Measurements from ENCODE around the gene PLCH1. TPM values are rescaled to one million over a fixed set of nuclear protein-coding genes. Genes with fewer than 3 reads are reported as not detected.

PLCH1 gene
- total RNA-seq, 1 donor from 2014 or later, result 3.1 TPM

GRCh38 chr3:155757577-155757976, 12.7 kb upstream of the PLCH1 start:
- no peak for TF ChIP-seq CTCF (conservative IDR thresholded peaks at IDR 0.05; ENCODE audit: low read depth, low read length)
- H3K4me3 ChIP-seq (ENCODE audit: low read depth, low read length), result no peak overlapping the region

GRCh38 chr3:155753038-155753639, 8.3 kb upstream of the PLCH1 start:
- H3K4me3 ChIP-seq (ENCODE audit: low read depth, low read length), result peak overlapping the region; percentile 21
- peak; percentile 64 for TF ChIP-seq CTCF (conservative IDR thresholded peaks at IDR 0.05; ENCODE audit: low read depth, low read length)
- no peak for DNase-seq (ENCODE audit: low read depth)

More at GRCh38 chr3:155757577-155757976, 12.7 kb upstream of the PLCH1 start:
- no peak for DNase-seq (ENCODE audit: low read depth)

GRCh38 chr3:155748611-155749365, 3.9 kb upstream of the PLCH1 start:
- DNase-seq (ENCODE audit: low read depth), result no peak

GRCh38 chr3:155747946-155748290, 3.0 kb upstream of the PLCH1 start:
- H3K4me3 ChIP-seq (ENCODE audit: low read depth, low read length), result no peak overlapping the region

More at GRCh38 chr3:155748611-155749365, 3.9 kb upstream of the PLCH1 start:
- H3K4me3 ChIP-seq (ENCODE audit: low read depth, low read length), result no peak overlapping the region
- no peak for TF ChIP-seq CTCF (conservative IDR thresholded peaks at IDR 0.05; ENCODE audit: low read depth, low read length)

GRCh38 chr3:155747286-155747945, 2.5 kb upstream of the PLCH1 start:
- no peak for TF ChIP-seq CTCF (conservative IDR thresholded peaks at IDR 0.05; ENCODE audit: low read depth, low read length)
- no peak for DNase-seq (ENCODE audit: low read depth)
- no peak overlapping the region for H3K4me3 ChIP-seq (ENCODE audit: low read depth, low read length)

More at GRCh38 chr3:155747946-155748290, 3.0 kb upstream of the PLCH1 start:
- no peak for TF ChIP-seq CTCF (conservative IDR thresholded peaks at IDR 0.05; ENCODE audit: low read depth, low read length)
- no peak for DNase-seq (ENCODE audit: low read depth)

- TF ChIP-seq CTCF (conservative IDR thresholded peaks at IDR 0.05; ENCODE audit: low read depth, low read length), result no peak
- DNase-seq (ENCODE audit: low read depth), result no peak
- no peak overlapping the region for H3K4me3 ChIP-seq (ENCODE audit: low read depth, low read length)
Observed at GRCh38 chr3:155746703-155747102, 1.8 kb upstream of the PLCH1 start.
